H1 (cell line): Measurements from ENCODE around the gene MMP7. TPM values are rescaled to one million over a fixed set of nuclear protein-coding genes. Genes with fewer than 3 reads are reported as not detected.

Source experiments
- CTCF ChIA-PET: fragments of 300-600 bp; sonication (Branson Sonifier 250); formaldehyde crosslinking; loops from one replicate; lab custom pipeline; 2021; ENCODE audit not compliant: partially characterized antibody; lab: Charles Lee
- POLR2A ChIA-PET: fragments of 300-600 bp; sonication (Branson Sonifier 250); formaldehyde crosslinking; loops from one replicate; lab custom pipeline; 2021; ENCODE audit warnings: inconsistent platforms; ENCODE audit not compliant: partially characterized antibody; lab: Charles Lee
- DNase-seq, 2 experiments: peaks; one replicate each; pipeline versions ENCODE4 v3.0.0 to v3.0.0-alpha.2; 2010 to 2022; ENCODE audit warnings: low spot score in 2 of 2, low read depth in 1 of 2, mixed read lengths in 1 of 2
- FAIRE-seq: peaks from 2 replicates; lab custom pipeline; 2011; peaks lifted over from hg19 to GRCh38; lab: Jason Lieb, UNC
- H2AFZ ChIP-seq: 2 replicates; pipeline ENCODE4 v1.8.1; 2012; ENCODE audit warnings: low read length, inconsistent platforms
- H2AK5ac ChIP-seq: 2 replicates; pipeline ENCODE4 v1.6.1; 2013; ENCODE audit warnings: low read depth, low read length
- H2BK120ac ChIP-seq: replicated peaks from 2 replicates; pipeline ENCODE3; 2013; ENCODE audit warnings: low read depth, low read length, inconsistent platforms
- H2BK12ac ChIP-seq: 2 replicates; pipeline ENCODE4 v1.6.1; 2013; ENCODE audit warnings: low read depth, low read length
- H2BK15ac ChIP-seq: 2 replicates; pipeline ENCODE4 v1.6.1; 2013; ENCODE audit warnings: low read length
- H2BK20ac ChIP-seq: 2 replicates; pipeline ENCODE4 v1.6.1; 2013; ENCODE audit warnings: low read length
- H2BK5ac ChIP-seq: 2 replicates; pipeline ENCODE4 v1.6.1; 2013; ENCODE audit warnings: low read depth, low read length
- H3K14ac ChIP-seq: 2 replicates; pipeline ENCODE4 v1.6.1; 2013; ENCODE audit warnings: inconsistent platforms; ENCODE audit not compliant: insufficient read length
- H3K18ac ChIP-seq: 2 replicates; pipeline ENCODE4 v1.6.1; 2013; ENCODE audit warnings: low read length; ENCODE audit errors: extremely low read depth
- H3K23ac ChIP-seq: 2 replicates; pipeline ENCODE4 v1.6.1; 2013; ENCODE audit warnings: inconsistent platforms; ENCODE audit not compliant: insufficient read length
- H3K23me2 ChIP-seq: 2 replicates; pipeline ENCODE4 v1.6.1; 2013; ENCODE audit warnings: low read depth, low read length
- H3K27ac ChIP-seq: 2 replicates; pipeline ENCODE4 v1.6.1; 2011; ENCODE audit warnings: low read depth, low read length, inconsistent platforms
- H3K27me3 ChIP-seq, 4 experiments: replicated peaks in 1 of 4; 1 replicate in 1 of 4; 2 replicates in 3 of 4; pipeline versions ENCODE4 v1.6.1 to v1.8.1; 2011 to 2013; ENCODE audit warnings: low read length in 3 of 4, mild to moderate bottlenecking in 3 of 4, inconsistent platforms in 2 of 4, mixed read lengths in 2 of 4, moderate library complexity in 1 of 4; ENCODE audit not compliant: control insufficient read depth in 3 of 4, insufficient read depth in 3 of 4; ENCODE audit errors: extremely low read depth in 1 of 4
- H3K36me3 ChIP-seq, 4 experiments: 2 replicates each; pipeline versions ENCODE4 v1.6.1 to v1.8.1; 2011 to 2013; ENCODE audit warnings: mild to moderate bottlenecking in 4 of 4, low read length in 3 of 4, moderate library complexity in 2 of 4, control low read depth in 1 of 4, inconsistent platforms in 1 of 4; ENCODE audit not compliant: insufficient read depth in 4 of 4, control insufficient read depth in 2 of 4
- H3K4ac ChIP-seq: replicated peaks from 2 replicates; pipeline ENCODE3; 2013; ENCODE audit warnings: low read length, low read depth, mixed read lengths, inconsistent platforms; ENCODE audit not compliant: insufficient read length
- H3K4me1 ChIP-seq, 4 experiments: replicated peaks in 1 of 4; 1 replicate in 1 of 4; 2 replicates in 3 of 4; pipeline versions ENCODE4 v1.6.1 to v1.8.1; 2011 to 2013; ENCODE audit warnings: low read length in 3 of 4, inconsistent platforms in 2 of 4, mixed read lengths in 1 of 4; ENCODE audit not compliant: insufficient read depth in 4 of 4, control insufficient read depth in 3 of 4
- H3K4me2 ChIP-seq, 2 experiments: 2 replicates each; pipeline versions ENCODE4 v1.6.1 to v1.8.1; 2011 to 2013; ENCODE audit warnings: low read depth in 2 of 2, low read length in 2 of 2, control low read depth in 1 of 2, inconsistent platforms in 1 of 2, mild to moderate bottlenecking in 1 of 2; ENCODE audit not compliant: insufficient read depth in 1 of 2
- H3K4me3 ChIP-seq, 4 experiments: fragments of 200-600, 300-600 bp in 1 of 4; sonication (generic), shearing (Covaris generic), sonication (Bioruptor Twin) in 1 of 4; 2 replicates each; pipeline versions ENCODE4 v1.5.1 to v1.8.1; 2011 to 2016; ENCODE audit warnings: low read length in 4 of 4, low read depth in 3 of 4, control low read depth in 2 of 4, inconsistent platforms in 2 of 4, mild to moderate bottlenecking in 2 of 4, mixed read lengths in 1 of 4, moderate library complexity in 1 of 4; ENCODE audit not compliant: insufficient read depth in 2 of 4; ENCODE audit errors: extremely low read depth in 1 of 4
- H3K56ac ChIP-seq: replicated peaks from 2 replicates; pipeline ENCODE3; 2013; ENCODE audit warnings: low read depth, mild to moderate bottlenecking, mixed read lengths, low read length, inconsistent platforms; ENCODE audit not compliant: insufficient read length
- H3K79me1 ChIP-seq: 2 replicates; pipeline ENCODE4 v1.6.1; 2013; ENCODE audit warnings: low read depth, low read length, control low read depth
- H3K79me2 ChIP-seq, 2 experiments: 2 replicates each; pipeline versions ENCODE4 v1.6.1 to v1.8.1; 2012 to 2013; ENCODE audit warnings: low read length in 2 of 2, mild to moderate bottlenecking in 2 of 2, inconsistent platforms in 1 of 2; ENCODE audit not compliant: insufficient read depth in 2 of 2, control insufficient read depth in 1 of 2
- H3K9ac ChIP-seq, 4 experiments: replicated peaks in 1 of 4; 1 replicate in 1 of 4; 2 replicates in 3 of 4; pipeline versions ENCODE4 v1.6.1 to v1.8.1; 2011 to 2013; ENCODE audit warnings: low read depth in 3 of 4, low read length in 3 of 4, control low read depth in 2 of 4, mild to moderate bottlenecking in 2 of 4, moderate library complexity in 2 of 4, inconsistent platforms in 1 of 4; ENCODE audit errors: extremely low read depth in 1 of 4
- H3K9me3 ChIP-seq, 2 experiments: 2 replicates each; pipeline versions ENCODE4 v1.6.1 to v1.8.1; 2012 to 2013; ENCODE audit warnings: mild to moderate bottlenecking in 2 of 2, moderate library complexity in 2 of 2, control low read depth in 1 of 2, inconsistent platforms in 1 of 2, low read depth in 1 of 2, low read length in 1 of 2, mixed read lengths in 1 of 2; ENCODE audit not compliant: insufficient read depth in 2 of 2
- H4K20me1 ChIP-seq, 2 experiments: replicated peaks in 1 of 2; 2 replicates each; pipeline versions ENCODE3 to v1.8.1; 2011 to 2013; ENCODE audit warnings: inconsistent platforms in 2 of 2, low read length in 2 of 2, mild to moderate bottlenecking in 1 of 2; ENCODE audit not compliant: insufficient read depth in 2 of 2, control insufficient read depth in 1 of 2
- H4K5ac ChIP-seq: 2 replicates; pipeline ENCODE4 v1.6.1; 2013; ENCODE audit warnings: low read length, low read depth, mixed read lengths, inconsistent platforms; ENCODE audit not compliant: insufficient read length
- H4K8ac ChIP-seq: 2 replicates; pipeline ENCODE4 v1.8.0; 2013; ENCODE audit warnings: mild to moderate bottlenecking, moderate library complexity, low read length, inconsistent platforms; ENCODE audit not compliant: insufficient read depth; ENCODE audit errors: extremely low read depth
- H4K91ac ChIP-seq: replicated peaks from 2 replicates; pipeline ENCODE3; 2013; ENCODE audit warnings: low read length, mixed read lengths, inconsistent platforms; ENCODE audit not compliant: insufficient read length
- ASH2L ChIP-seq: fragments of 200-600, 300-600 bp; sonication (generic); IDR thresholded peaks from one replicate; pipeline ENCODE4 v1.7.1; 2017; ENCODE audit warnings: low read length
- CHD2 ChIP-seq: IDR thresholded peaks from 2 replicates; pipeline ENCODE4 v1.6.1; 2012; ENCODE audit warnings: low read length, improper control_type of control experiment
- GTF2F1 ChIP-seq: IDR thresholded peaks from 2 replicates; pipeline ENCODE4 v1.6.1; 2012; ENCODE audit warnings: low read depth, low read length, improper control_type of control experiment, borderline replicate concordance
- HDAC2 ChIP-seq, 2 experiments: fragments of 300-600 bp in 1 of 2; sonication (generic) in 1 of 2; IDR thresholded peaks; 2 replicates each; pipeline ENCODE4 v1.6.1; 2011 to 2012; ENCODE audit warnings: low read depth in 2 of 2, low read length in 2 of 2, mild to moderate bottlenecking in 2 of 2, moderate library complexity in 2 of 2, borderline replicate concordance in 1 of 2, inconsistent platforms in 1 of 2
- JUND ChIP-seq: IDR thresholded peaks from 2 replicates; pipeline ENCODE4 v1.6.1; 2011; ENCODE audit warnings: mild to moderate bottlenecking, improper control_type of control experiment, low read length
- KDM4A ChIP-seq: IDR thresholded peaks from one replicate; pipeline ENCODE4 v1.7.1; 2012; ENCODE audit warnings: low read depth, mild to moderate bottlenecking, moderate library complexity, low read length, inconsistent platforms; ENCODE audit not compliant: severe bottlenecking
- KDM5A ChIP-seq: fragments of 200-600 bp; IDR thresholded peaks from 2 replicates; pipeline ENCODE4 v1.7.1; 2012; ENCODE audit warnings: mild to moderate bottlenecking, low read length, inconsistent platforms, mixed read lengths
- POU5F1 ChIP-seq: IDR thresholded peaks from 2 replicates; pipeline ENCODE4 v1.6.1; 2011; ENCODE audit warnings: low read depth, mild to moderate bottlenecking, low read length, moderate library complexity
- RAD21 ChIP-seq, 2 experiments: IDR thresholded peaks in 1 of 2; conservative IDR thresholded peaks in 1 of 2; 2 replicates each; pipeline ENCODE4 v1.6.1; 2011; ENCODE audit warnings: low read depth in 2 of 2, low read length in 2 of 2, improper control_type of control experiment in 1 of 2, inconsistent platforms in 1 of 2, mild to moderate bottlenecking in 1 of 2, moderate library complexity in 1 of 2
- SP1 ChIP-seq: IDR thresholded peaks from 2 replicates; pipeline ENCODE4 v1.6.1; 2011; ENCODE audit warnings: low read depth, low read length
- SP2 ChIP-seq: IDR thresholded peaks from 2 replicates; pipeline ENCODE4 v1.6.1; 2012; ENCODE audit warnings: mild to moderate bottlenecking, low read length, inconsistent platforms
- SUZ12 ChIP-seq: fragments of 200-600 bp; sonication (generic); IDR thresholded peaks from 2 replicates; pipeline ENCODE4 v1.6.1; 2012; ENCODE audit warnings: mild to moderate bottlenecking, inconsistent platforms, low read length, moderate library complexity, mixed read lengths
- TAF7 ChIP-seq: optimal IDR thresholded peaks from 2 replicates; pipeline ENCODE3; 2011; ENCODE audit warnings: low read depth, mild to moderate bottlenecking, inconsistent platforms, low read length, moderate library complexity, borderline replicate concordance
- TBP ChIP-seq: IDR thresholded peaks from 2 replicates; pipeline ENCODE4 v1.6.1; 2011; ENCODE audit warnings: low read depth, low read length, improper control_type of control experiment
- TEAD4 ChIP-seq: IDR thresholded peaks from 2 replicates; pipeline ENCODE4 v1.6.1; 2012; ENCODE audit warnings: low read depth, low read length, inconsistent platforms, mixed read lengths
- YY1 ChIP-seq: IDR thresholded peaks from 2 replicates; pipeline ENCODE4 v1.6.1; 2011; ENCODE audit warnings: low read depth, mild to moderate bottlenecking, low read length
- WGBS, 2 experiments: shearing (Covaris generic) in 1 of 2; methylation state at CpG; one replicate each; pipeline versions ENCODE4 v1.1.6 to v1.1.7; 2013 to 2015; ENCODE audit warnings: low lambda C conversion rate in 2 of 2, mixed read lengths in 2 of 2, inconsistent platforms in 1 of 2, low coverage in 1 of 2, missing lambda C conversion rate in 1 of 2; ENCODE audit not compliant: insufficient replicate concordance in 2 of 2, insufficient coverage in 1 of 2, insufficient read length in 1 of 2; ENCODE audit errors: extremely low coverage in 1 of 2, missing lambda C conversion rate in 1 of 2; 5-methylcytosine and 5-hydroxymethylcytosine counted together
- polyA plus RNA-seq, 7 experiments: library from polyadenylated mRNA; depleted of rRNA in 3 of 7; stranded (reverse) in 5 of 7; unstranded in 2 of 7; fragments of >200 nt in 5 of 7; fragments of 200-250 nt in 2 of 7; gene quantifications; 1 replicate in 5 of 7; 2 replicates in 1 of 7; 4 replicates in 1 of 7; pipeline versions ENCODE4 v1.2.1 to v1.2.3, GENCODE V29; 2011 to 2013; ENCODE audit warnings: missing spikeins in 2 of 7, mixed read lengths in 2 of 7
- total RNA-seq: library from RNA; stranded (reverse); fragmentation: NEBNext Ultra II Directional; extraction: Animal tissue kit (Norgen Biotek cat#: 25700); gene quantifications from 2 replicates; pipeline ENCODE4 v1.2.1, GENCODE V29; 2021

MMP7 gene
- total and polyA plus RNA-seq, 2 of the 8 experiments (the other 6 are each of a cell fraction or from before 2014, with no cell fraction given) = not detected

DNA sequence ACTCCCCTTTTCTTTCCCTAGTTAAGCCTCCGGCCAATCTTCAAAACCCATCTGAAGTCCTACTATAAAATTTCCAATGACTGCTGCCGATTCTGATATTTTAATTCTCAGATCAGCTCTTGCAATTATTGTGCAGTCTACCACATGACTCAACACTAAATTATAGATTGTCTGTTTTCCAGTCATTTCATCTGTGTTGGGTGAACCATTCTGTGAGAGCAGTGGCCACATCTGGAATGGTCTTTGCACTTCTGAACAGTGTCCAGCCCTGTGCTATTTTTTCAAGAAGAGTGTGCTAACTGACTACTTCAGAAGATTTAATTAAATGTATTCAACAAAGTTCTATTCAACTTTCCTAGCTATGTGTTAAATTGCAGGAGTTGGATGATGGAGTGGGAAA is 47.2 kb upstream of the MMP7 start:
- TF ChIP-seq TEAD4 (no peak), CHD2 (no peak), KDM4A (no peak), SP2 (no peak), YY1 (no peak), HDAC2 (IDR thresholded peaks at IDR 0.05; ENCODE audit: borderline replicate concordance in 1 of 2, low read depth in 2 of 2, low read length in 2 of 2) (no peak), POU5F1 (no peak), JUND (no peak), SUZ12 (no peak), ASH2L (no peak), SP1 (no peak), TBP (no peak), GTF2F1 (no peak), KDM5A (no peak), TAF7 (no peak), RAD21 (IDR thresholded peaks at IDR 0.05 in 1 of 2, conservative IDR thresholded peaks at IDR 0.05 in 1 of 2; ENCODE audit: low read depth in 2 of 2, low read length in 2 of 2) (no peak)
- WGBS, 2 experiments = 97% methylated on average over 2 of the region's 2 CpGs; no CpG with 5 or more reads in 1 of the 2 experiments
- FAIRE-seq (no peak), DNase-seq (no peak)
- no peak overlapping the region for H3K9ac ChIP-seq
- no peak overlapping the region for H3K23ac ChIP-seq
- H2AK5ac ChIP-seq = no peak overlapping the region
- no peak overlapping the region for H3K14ac ChIP-seq
- no peak overlapping the region for H3K4ac ChIP-seq
- CTCF ChIA-PET = interaction anchor here (0.6 to 1.1 kb wide), 3 partner anchors 15 to 272 kb away, joined by 3 to 5 read pairs (median 3); no protein-coding TSS in a partner anchor
- no peak overlapping the region for H3K4me2 ChIP-seq
- no peak overlapping the region for H2BK12ac ChIP-seq
- no peak overlapping the region for H3K18ac ChIP-seq
- H4K5ac ChIP-seq = no peak overlapping the region
- no peaks in the 10 kb centered on the region for H3K79me2 ChIP-seq
- no peak overlapping the region for H3K56ac ChIP-seq
- no peaks in the 10 kb centered on the region for H4K20me1 ChIP-seq
- H4K91ac ChIP-seq = no peak overlapping the region
- H2BK120ac ChIP-seq = no peak overlapping the region
- H3K36me3 ChIP-seq = no peaks in the 10 kb centered on the region
- POLR2A ChIA-PET = no interaction called here
- H3K79me1 ChIP-seq = no peaks in the 10 kb centered on the region
- no peak overlapping the region for H2AFZ ChIP-seq
- no peak overlapping the region for H3K4me3 ChIP-seq
- no peaks in the 10 kb centered on the region for H3K9me3 ChIP-seq
- H3K27ac ChIP-seq = no peak overlapping the region
- no peak overlapping the region for H2BK5ac ChIP-seq
- H2BK15ac ChIP-seq = no peak overlapping the region
- H3K27me3 ChIP-seq = no peaks in the 10 kb centered on the region
- H3K4me1 ChIP-seq = no peaks in the 10 kb centered on the region
- H2BK20ac ChIP-seq = no peak overlapping the region
- no peak overlapping the region for H4K8ac ChIP-seq
- no peaks in the 10 kb centered on the region for H3K23me2 ChIP-seq
